Measurements from ENCODE around the gene MRPS21.
"Not testable (repeated sequence)": the region's sequence is repeated elsewhere in the genome, so short reads cannot be mapped to it uniquely, and the experiment has no call there.

MRPS21 gene

GRCh38 chr1:150309758-150310508 lies 16.3 kb downstream of the MRPS21 start:
- Histone ChIP-seq H3K27ac (ENCODE audit: low read depth, low read length) (no peak overlapping the region), H3K79me2 (ENCODE audit: insufficient read depth, low read length) (no peaks in the 10 kb centered on the region), H3K4me3 (ENCODE audit: insufficient read depth, low read length, poor library complexity, severe bottlenecking) (no peak overlapping the region), H2AFZ (ENCODE audit: low read depth, low read length, severe bottlenecking) (no peak overlapping the region), H3K4me2 (ENCODE audit: low read depth, low read length, poor library complexity, severe bottlenecking) (no peak overlapping the region), H3F3A (ENCODE audit: insufficient read depth) (0 out of 2 replicates have a peak, but pooled peaks cover 6% of the 10 kb centered on the region), H4K20me1 (ENCODE audit: low read depth, low read length) (no peaks in the 10 kb centered on the region), H3K9ac (ENCODE audit: low read length) (no peak overlapping the region), H3K36me3 (ENCODE audit: low read length) (0 out of 2 replicates have a peak, but pooled peaks cover 4% of the 10 kb centered on the region), H3K27me3 (ENCODE audit: low read length) (no peaks in the 10 kb centered on the region), H3K9me3 (ENCODE audit: insufficient read depth, low read length) (no peaks in the 10 kb centered on the region), H3K9me2 (replicated peaks; ENCODE audit: insufficient read depth, low read length) (no peaks in the 10 kb centered on the region)
- TF ChIP-seq, protein P1, sequence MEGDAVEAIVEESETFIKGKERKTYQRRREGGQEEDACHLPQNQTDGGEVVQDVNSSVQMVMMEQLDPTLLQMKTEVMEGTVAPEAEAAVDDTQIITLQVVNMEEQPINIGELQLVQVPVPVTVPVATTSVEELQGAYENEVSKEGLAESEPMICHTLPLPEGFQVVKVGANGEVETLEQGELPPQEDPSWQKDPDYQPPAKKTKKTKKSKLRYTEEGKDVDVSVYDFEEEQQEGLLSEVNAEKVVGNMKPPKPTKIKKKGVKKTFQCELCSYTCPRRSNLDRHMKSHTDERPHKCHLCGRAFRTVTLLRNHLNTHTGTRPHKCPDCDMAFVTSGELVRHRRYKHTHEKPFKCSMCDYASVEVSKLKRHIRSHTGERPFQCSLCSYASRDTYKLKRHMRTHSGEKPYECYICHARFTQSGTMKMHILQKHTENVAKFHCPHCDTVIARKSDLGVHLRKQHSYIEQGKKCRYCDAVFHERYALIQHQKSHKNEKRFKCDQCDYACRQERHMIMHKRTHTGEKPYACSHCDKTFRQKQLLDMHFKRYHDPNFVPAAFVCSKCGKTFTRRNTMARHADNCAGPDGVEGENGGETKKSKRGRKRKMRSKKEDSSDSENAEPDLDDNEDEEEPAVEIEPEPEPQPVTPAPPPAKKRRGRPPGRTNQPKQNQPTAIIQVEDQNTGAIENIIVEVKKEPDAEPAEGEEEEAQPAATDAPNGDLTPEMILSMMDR (IDR thresholded peaks at IDR 0.05; ENCODE audit: insufficient read depth, low read length, poor library complexity, severe bottlenecking) = no peak
- TF ChIP-seq EZH2phosphoT487 (conservative IDR thresholded peaks at IDR 0.05; ENCODE audit: low read length) = no peak

- TF ChIP-seq, protein P1 (IDR thresholded peaks at IDR 0.05; ENCODE audit: insufficient read depth, low read length, poor library complexity, severe bottlenecking) = no peak
- TF ChIP-seq EZH2phosphoT487 (conservative IDR thresholded peaks at IDR 0.05; ENCODE audit: low read length) = no peak
- Histone ChIP-seq H2AFZ (ENCODE audit: low read depth, low read length, severe bottlenecking) (no peak overlapping the region), H3K4me2 (ENCODE audit: low read depth, low read length, poor library complexity, severe bottlenecking) (no peak overlapping the region), H3K79me2 (ENCODE audit: insufficient read depth, low read length) (no peaks in the 10 kb centered on the region), H3K9ac (ENCODE audit: low read length) (no peak overlapping the region), H4K20me1 (ENCODE audit: low read depth, low read length) (no peaks in the 10 kb centered on the region), H3K9me2 (replicated peaks; ENCODE audit: insufficient read depth, low read length) (no peaks in the 10 kb centered on the region), H3F3A (ENCODE audit: insufficient read depth) (0 out of 2 replicates have a peak, but pooled peaks cover 6% of the 10 kb centered on the region), H3K27ac (ENCODE audit: low read depth, low read length) (no peak overlapping the region), H3K36me3 (ENCODE audit: low read length) (0 out of 2 replicates have a peak, but pooled peaks cover 4% of the 10 kb centered on the region), H3K27me3 (ENCODE audit: low read length) (no peaks in the 10 kb centered on the region), H3K9me3 (ENCODE audit: insufficient read depth, low read length) (no peaks in the 10 kb centered on the region), H3K4me3 (ENCODE audit: insufficient read depth, low read length, poor library complexity, severe bottlenecking) (no peak overlapping the region)
These were observed 18.1 kb downstream of the MRPS21 start for GRCh38 chr1:150311762-150312161.

- H3K4me3 ChIP-seq (ENCODE audit: insufficient read depth, low read length, poor library complexity, severe bottlenecking); H3K9me3 ChIP-seq (ENCODE audit: insufficient read depth, low read length); H3K4me2 ChIP-seq (ENCODE audit: low read depth, low read length, poor library complexity, severe bottlenecking); H3K9ac ChIP-seq (ENCODE audit: low read length); H3K27me3 ChIP-seq (ENCODE audit: low read length); H3K27ac ChIP-seq (ENCODE audit: low read depth, low read length); H4K20me1 ChIP-seq (ENCODE audit: low read depth, low read length); H3K36me3 ChIP-seq (ENCODE audit: low read length); H3K79me2 ChIP-seq (ENCODE audit: insufficient read depth, low read length); H3K9me2 ChIP-seq (replicated peaks; ENCODE audit: insufficient read depth, low read length); H2AFZ ChIP-seq (ENCODE audit: low read depth, low read length, severe bottlenecking); H3F3A ChIP-seq (ENCODE audit: insufficient read depth): not testable (repeated sequence)
These were observed 21.0 kb downstream of the MRPS21 start for GRCh38 chr1:150314691-150315090.

GRCh38 chr1:150320667-150320978 lies 27.0 kb downstream of the MRPS21 start:
- Histone ChIP-seq H3K27ac (ENCODE audit: low read depth, low read length) (no peak overlapping the region), H2AFZ (ENCODE audit: low read depth, low read length, severe bottlenecking) (peak overlapping the region; percentile 20)

More at GRCh38 chr1:150320667-150320978, 27.0 kb downstream of the MRPS21 start:
- H3K9me3 ChIP-seq (ENCODE audit: insufficient read depth, low read length) = no peaks in the 10 kb centered on the region
- no peaks in the 10 kb centered on the region for H3F3A ChIP-seq (ENCODE audit: insufficient read depth)
- H3K9me2 ChIP-seq (replicated peaks; ENCODE audit: insufficient read depth, low read length) = no peaks in the 10 kb centered on the region
- H4K20me1 ChIP-seq (ENCODE audit: low read depth, low read length) = no peaks in the 10 kb centered on the region
- peak overlapping the region; percentile 67 for H3K4me3 ChIP-seq (ENCODE audit: insufficient read depth, low read length, poor library complexity, severe bottlenecking)
- H3K4me2 ChIP-seq (ENCODE audit: low read depth, low read length, poor library complexity, severe bottlenecking) = peak overlapping the region; percentile 86
- TF ChIP-seq EZH2phosphoT487 (conservative IDR thresholded peaks at IDR 0.05; ENCODE audit: low read length) = no peak
- TF ChIP-seq, protein P1 (IDR thresholded peaks at IDR 0.05; ENCODE audit: insufficient read depth, low read length, poor library complexity, severe bottlenecking) = no peak
- peaks cover 8% of the 10 kb centered on the region for H3K36me3 ChIP-seq (ENCODE audit: low read length)
- no peaks in the 10 kb centered on the region for H3K27me3 ChIP-seq (ENCODE audit: low read length)
- H3K79me2 ChIP-seq (ENCODE audit: insufficient read depth, low read length) = peaks cover 38% of the 10 kb centered on the region
- H3K9ac ChIP-seq (ENCODE audit: low read length) = peak overlapping the region; percentile 87; the same call in 1 of the 2 replicates

Data from SU-DHL-6 (cell line).